ENCODE results near the gene PCDHGB2. TPM values are rescaled to one million over a fixed set of nuclear protein-coding genes. Genes with fewer than 3 reads are reported as not detected.
"Not testable (repeated sequence)": the region's sequence is repeated elsewhere in the genome, so short reads cannot be mapped to it uniquely, and the experiment has no call there.

Gene PCDHGB2
- total RNA-seq, 1 experiment from 2014 or later: 4.1 TPM

- TF ChIP-seq NFYB (CRISPR knock-in tag; conservative IDR thresholded peaks at IDR 0.05; ENCODE audit: low read depth): no peak
Observed at GRCh38 chr5:141328231-141328630, 31.6 kb upstream of the PCDHGB2 start (continued).

- peaks cover 68% of the 10 kb centered on the region for H3K9me3 Mint-ChIP-seq
- ChIA-PET POLR2A (interaction anchor here (1.0 kb wide), 1 partner anchor 10 kb away, joined by 4 read pairs; the partner anchor contains the start of gene TAF7), CTCF (interaction anchor here (0.6 to 3.2 kb wide), 34 partner anchors 9 to 233 kb away, joined by 3 to 46 read pairs (median 4); partner anchors contain the start of genes PCDHB10, PCDHB11, PCDHB12 and PCDHB14)
- H3K4me3 Mint-ChIP-seq: no peak within 1 kb of the TSS
- peaks cover 28% of the 10 kb centered on the region for H3K36me3 Mint-ChIP-seq
- TF ChIP-seq NFE2L1 (CRISPR knock-in tag; IDR thresholded peaks at IDR 0.05) (no peak), EMX1 (CRISPR knock-in tag; IDR thresholded peaks at IDR 0.05) (no peak), RORB (CRISPR knock-in tag; IDR thresholded peaks at IDR 0.05) (no peak), SOX15 (CRISPR knock-in tag; IDR thresholded peaks at IDR 0.05) (no peak), HMGA2 (CRISPR knock-in tag; IDR thresholded peaks at IDR 0.05) (no peak)
- TF ChIP-seq, protein P1, sequence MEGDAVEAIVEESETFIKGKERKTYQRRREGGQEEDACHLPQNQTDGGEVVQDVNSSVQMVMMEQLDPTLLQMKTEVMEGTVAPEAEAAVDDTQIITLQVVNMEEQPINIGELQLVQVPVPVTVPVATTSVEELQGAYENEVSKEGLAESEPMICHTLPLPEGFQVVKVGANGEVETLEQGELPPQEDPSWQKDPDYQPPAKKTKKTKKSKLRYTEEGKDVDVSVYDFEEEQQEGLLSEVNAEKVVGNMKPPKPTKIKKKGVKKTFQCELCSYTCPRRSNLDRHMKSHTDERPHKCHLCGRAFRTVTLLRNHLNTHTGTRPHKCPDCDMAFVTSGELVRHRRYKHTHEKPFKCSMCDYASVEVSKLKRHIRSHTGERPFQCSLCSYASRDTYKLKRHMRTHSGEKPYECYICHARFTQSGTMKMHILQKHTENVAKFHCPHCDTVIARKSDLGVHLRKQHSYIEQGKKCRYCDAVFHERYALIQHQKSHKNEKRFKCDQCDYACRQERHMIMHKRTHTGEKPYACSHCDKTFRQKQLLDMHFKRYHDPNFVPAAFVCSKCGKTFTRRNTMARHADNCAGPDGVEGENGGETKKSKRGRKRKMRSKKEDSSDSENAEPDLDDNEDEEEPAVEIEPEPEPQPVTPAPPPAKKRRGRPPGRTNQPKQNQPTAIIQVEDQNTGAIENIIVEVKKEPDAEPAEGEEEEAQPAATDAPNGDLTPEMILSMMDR (IDR thresholded peaks at IDR 0.05): peak; percentile 33; the same call in 1 of the 2 replicates
- peaks cover 7% of the 10 kb centered on the region for H3K4me1 Mint-ChIP-seq
- peaks cover 12% of the 10 kb centered on the region for H3K27me3 Mint-ChIP-seq (ENCODE audit: low read depth)
- peak; percentile 56 for DNase-seq (ENCODE audit: low spot score)
- ATAC-seq: peak; percentile 62
- H3K27ac Mint-ChIP-seq: no peak within 1 kb of the TSS
Observed at GRCh38 chr5:141330299-141331080, 29.3 kb upstream of the PCDHGB2 start, which contains the start of gene PCDHGA1. TSS of gene PCDHGA1 (plus strand) at chr5:141330514.

DNA sequence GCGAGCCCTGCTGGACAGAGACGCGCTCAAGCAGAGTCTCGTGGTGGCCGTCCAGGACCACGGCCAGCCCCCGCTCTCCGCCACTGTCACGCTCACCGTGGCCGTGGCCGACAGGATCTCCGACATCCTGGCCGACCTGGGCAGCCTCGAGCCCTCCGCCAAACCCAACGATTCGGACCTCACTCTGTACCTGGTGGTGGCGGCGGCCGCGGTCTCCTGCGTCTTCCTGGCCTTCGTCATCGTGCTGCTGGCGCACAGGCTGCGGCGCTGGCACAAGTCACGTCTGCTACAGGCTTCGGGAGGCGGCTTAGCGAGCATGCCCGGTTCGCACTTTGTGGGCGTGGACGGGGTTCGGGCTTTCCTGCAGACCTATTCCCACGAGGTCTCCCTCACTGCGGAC lies 27.2 kb upstream of the PCDHGB2 start:
- DNase-seq (ENCODE audit: low spot score); H3K4me3 Mint-ChIP-seq; H3K27ac Mint-ChIP-seq; ATAC-seq; H3K27me3 Mint-ChIP-seq (ENCODE audit: low read depth); H3K4me1 Mint-ChIP-seq; POLR2A ChIA-PET: not testable (repeated sequence)
- CTCF ChIA-PET: interaction anchor here (3.0 kb wide), 1 partner anchor 11 kb away, joined by 12 read pairs; the partner anchor contains the start of gene PCDHGA3
- Mint-ChIP-seq H3K9me3 (peaks cover 66% of the 10 kb centered on the region), H3K36me3 (peaks cover 25% of the 10 kb centered on the region)

DNA sequence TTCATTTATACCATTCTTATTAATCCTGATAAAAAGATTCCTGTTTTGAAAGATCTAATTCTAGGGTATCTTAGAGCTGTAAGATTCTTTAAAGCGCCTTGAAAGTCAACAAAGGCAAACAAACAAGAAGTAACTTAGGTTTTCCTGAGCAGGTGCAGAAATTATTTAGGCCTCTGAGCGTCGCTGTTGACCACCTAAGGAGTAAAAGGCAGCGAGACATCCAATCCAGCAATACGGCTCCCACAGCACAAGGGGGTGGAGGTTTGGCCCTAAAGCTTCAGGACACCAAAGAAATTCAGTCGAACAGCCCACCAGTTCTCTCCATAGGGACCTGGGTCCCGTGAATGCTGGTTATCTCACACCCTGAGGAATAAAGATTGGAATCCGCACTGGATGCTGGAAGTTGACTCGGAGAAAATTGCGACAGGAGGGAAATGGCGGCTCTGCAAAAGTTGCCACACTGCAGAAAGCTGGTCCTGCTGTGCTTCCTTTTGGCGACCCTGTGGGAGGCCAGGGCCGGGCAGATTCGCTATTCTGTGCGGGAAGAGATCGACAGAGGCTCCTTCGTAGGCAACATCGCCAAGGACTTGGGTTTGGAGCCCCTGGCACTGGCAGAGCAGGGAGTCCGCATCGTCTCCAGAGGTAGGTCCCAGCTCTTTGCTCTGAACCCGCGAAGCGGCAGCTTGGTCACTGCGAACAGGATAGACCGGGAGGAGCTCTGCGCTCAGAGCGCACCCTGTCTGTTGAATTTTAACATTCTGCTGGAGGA lies 21.1 kb upstream of the PCDHGB2 start, which contains the start of gene PCDHGA2:
Gene PCDHGA2, plus strand, starts transcription at position 223 of the 769 bp plus-strand sequence.
- no peak for TF ChIP-seq USF2 (CRISPR knock-in tag; IDR thresholded peaks at IDR 0.05)
- TF ChIP-seq, protein P1 (IDR thresholded peaks at IDR 0.05): peak; percentile 30; the same call in 1 of the 2 replicates
- H3K27ac Mint-ChIP-seq: no peak within 1 kb of the TSS

DNA sequence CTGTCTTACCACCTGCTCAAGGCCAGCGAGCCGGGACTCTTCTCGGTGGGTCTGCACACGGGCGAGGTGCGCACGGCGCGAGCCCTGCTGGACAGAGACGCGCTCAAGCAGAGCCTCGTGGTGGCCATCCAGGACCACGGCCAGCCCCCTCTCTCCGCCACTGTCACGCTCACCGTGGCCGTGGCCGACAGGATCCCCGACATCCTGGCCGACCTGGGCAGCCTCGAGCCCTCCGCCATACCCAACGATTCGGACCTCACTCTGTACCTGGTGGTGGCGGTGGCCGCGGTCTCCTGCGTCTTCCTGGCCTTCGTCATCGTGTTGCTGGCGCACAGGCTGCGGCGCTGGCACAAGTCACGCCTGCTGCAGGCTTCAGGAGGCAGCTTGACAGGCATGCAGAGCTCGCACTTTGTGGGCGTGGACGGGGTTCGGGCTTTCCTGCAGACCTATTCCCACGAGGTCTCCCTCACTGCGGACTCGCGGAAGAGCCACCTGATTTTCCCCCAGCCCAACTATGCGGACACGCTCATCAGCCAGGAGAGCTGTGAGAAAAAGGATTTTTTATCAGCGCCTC lies 18.9 kb upstream of the PCDHGB2 start:
- ATAC-seq; DNase-seq (ENCODE audit: low spot score); H3K4me1 Mint-ChIP-seq; POLR2A ChIA-PET; H3K4me3 Mint-ChIP-seq; H3K27ac Mint-ChIP-seq; H3K27me3 Mint-ChIP-seq (ENCODE audit: low read depth): not testable (repeated sequence)
- CTCF ChIA-PET: interaction anchor here (1.3 to 1.6 kb wide), 2 partner anchors 96 to 217 kb away, joined by 3 read pairs; partner anchors contain the start of gene PCDHB15
- peaks cover 67% of the 10 kb centered on the region for H3K9me3 Mint-ChIP-seq
- peaks cover 42% of the 10 kb centered on the region for H3K36me3 Mint-ChIP-seq

More for the DNA sequence above, 21.1 kb upstream of the PCDHGB2 start, which contains the start of gene PCDHGA2:
- Mint-ChIP-seq H3K36me3 (peaks cover 22% of the 10 kb centered on the region), H3K4me1 (peaks cover 1% of the 10 kb centered on the region; the same call in 1 of the 2 replicates), H3K27me3 (ENCODE audit: low read depth) (no peaks in the 10 kb centered on the region; the same call in 1 of the 2 replicates), H3K4me3 (peak within 1 kb of the TSS; percentile 30; the same call in 1 of the 2 replicates), H3K9me3 (peaks cover 64% of the 10 kb centered on the region)
- ChIA-PET POLR2A (interaction anchor here (1.6 kb wide), 1 partner anchor 18 kb away, joined by 8 read pairs; the partner anchor contains the start of gene TAF7), CTCF (interaction anchor here (0.8 to 2.5 kb wide), 38 partner anchors 9 to 299 kb away, joined by 3 to 33 read pairs (median 6); partner anchors contain the start of genes PCDHB10, PCDHB14, PCDHB15 and PCDHB16)
- DNase-seq (ENCODE audit: low spot score) (peak; percentile 60), ATAC-seq (peak; percentile 78)

All from WTC11 (cell line).